Measurements from ENCODE around the gene DDX20.

- TF ChIP-seq CTCF (conservative IDR thresholded peaks at IDR 0.05; ENCODE audit: low read depth, low read length) (no peak), EZH2 (IDR thresholded peaks at IDR 0.05; ENCODE audit: low read length, unreplicated experiment) (no peak), EZH2phosphoT487 (IDR thresholded peaks at IDR 0.05; ENCODE audit: borderline replicate concordance, low read length) (no peak)
Observed at GRCh38 chr1:111731956-111732355, 23.7 kb upstream of the DDX20 start.

All from PC-3 (cell line).